Measurements from ENCODE around the gene MYO3B.

MYO3B gene, protein sequence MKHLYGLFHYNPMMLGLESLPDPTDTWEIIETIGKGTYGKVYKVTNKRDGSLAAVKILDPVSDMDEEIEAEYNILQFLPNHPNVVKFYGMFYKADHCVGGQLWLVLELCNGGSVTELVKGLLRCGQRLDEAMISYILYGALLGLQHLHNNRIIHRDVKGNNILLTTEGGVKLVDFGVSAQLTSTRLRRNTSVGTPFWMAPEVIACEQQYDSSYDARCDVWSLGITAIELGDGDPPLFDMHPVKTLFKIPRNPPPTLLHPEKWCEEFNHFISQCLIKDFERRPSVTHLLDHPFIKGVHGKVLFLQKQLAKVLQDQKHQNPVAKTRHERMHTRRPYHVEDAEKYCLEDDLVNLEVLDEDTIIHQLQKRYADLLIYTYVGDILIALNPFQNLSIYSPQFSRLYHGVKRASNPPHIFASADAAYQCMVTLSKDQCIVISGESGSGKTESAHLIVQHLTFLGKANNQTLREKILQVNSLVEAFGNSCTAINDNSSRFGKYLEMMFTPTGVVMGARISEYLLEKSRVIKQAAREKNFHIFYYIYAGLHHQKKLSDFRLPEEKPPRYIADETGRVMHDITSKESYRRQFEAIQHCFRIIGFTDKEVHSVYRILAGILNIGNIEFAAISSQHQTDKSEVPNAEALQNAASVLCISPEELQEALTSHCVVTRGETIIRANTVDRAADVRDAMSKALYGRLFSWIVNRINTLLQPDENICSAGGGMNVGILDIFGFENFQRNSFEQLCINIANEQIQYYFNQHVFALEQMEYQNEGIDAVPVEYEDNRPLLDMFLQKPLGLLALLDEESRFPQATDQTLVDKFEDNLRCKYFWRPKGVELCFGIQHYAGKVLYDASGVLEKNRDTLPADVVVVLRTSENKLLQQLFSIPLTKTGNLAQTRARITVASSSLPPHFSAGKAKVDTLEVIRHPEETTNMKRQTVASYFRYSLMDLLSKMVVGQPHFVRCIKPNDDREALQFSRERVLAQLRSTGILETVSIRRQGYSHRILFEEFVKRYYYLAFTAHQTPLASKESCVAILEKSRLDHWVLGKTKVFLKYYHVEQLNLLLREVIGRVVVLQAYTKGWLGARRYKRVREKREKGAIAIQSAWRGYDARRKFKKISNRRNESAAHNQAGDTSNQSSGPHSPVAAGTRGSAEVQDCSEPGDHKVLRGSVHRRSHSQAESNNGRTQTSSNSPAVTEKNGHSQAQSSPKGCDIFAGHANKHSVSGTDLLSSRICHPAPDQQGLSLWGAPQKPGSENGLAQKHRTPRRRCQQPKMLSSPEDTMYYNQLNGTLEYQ (N-terminal part only)

DNA sequence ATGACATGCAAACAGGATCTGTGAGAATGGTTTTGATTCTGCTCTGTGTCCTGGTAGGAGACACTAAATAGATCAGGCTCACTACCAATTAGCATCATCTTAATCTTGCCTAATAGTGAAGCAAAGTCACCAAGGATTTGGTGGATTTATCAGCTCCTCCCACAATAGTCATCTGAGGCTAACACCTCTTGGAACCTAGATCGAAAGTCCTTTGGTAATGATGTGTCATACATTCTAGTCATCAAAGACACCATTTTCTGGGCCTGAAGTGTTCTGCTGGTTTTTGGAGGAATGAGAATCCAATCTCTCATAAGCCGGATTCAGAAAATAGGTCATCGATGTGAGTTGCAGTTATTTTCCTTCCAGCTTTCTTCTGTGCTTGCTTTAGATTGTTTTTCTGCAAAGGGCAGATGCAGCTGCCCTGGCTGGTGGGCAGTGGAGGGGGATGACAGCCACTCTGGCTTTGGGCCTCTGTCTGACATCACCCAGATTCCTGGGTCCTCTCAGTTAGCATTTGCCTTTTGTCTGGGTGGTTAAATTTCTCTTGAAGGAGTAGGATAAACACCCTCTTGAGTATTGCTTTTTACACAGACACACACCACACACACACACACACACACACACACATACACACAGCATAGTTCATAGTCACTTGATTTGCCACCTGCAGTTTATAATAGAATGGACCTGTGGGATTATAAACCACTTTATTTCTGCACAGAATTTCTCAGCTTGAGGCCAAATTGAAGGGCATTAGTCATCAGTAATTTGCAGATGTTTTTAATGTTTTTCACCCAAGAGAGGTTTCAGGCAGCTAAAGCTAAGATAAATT lies at the start of gene MYO3B:
Gene MYO3B (plus strand): TSS at position 198 of the 832 bp plus-strand sequence. CDS start 141 bp downstream, at position 339.
- DNase-seq, result no peak

DNA sequence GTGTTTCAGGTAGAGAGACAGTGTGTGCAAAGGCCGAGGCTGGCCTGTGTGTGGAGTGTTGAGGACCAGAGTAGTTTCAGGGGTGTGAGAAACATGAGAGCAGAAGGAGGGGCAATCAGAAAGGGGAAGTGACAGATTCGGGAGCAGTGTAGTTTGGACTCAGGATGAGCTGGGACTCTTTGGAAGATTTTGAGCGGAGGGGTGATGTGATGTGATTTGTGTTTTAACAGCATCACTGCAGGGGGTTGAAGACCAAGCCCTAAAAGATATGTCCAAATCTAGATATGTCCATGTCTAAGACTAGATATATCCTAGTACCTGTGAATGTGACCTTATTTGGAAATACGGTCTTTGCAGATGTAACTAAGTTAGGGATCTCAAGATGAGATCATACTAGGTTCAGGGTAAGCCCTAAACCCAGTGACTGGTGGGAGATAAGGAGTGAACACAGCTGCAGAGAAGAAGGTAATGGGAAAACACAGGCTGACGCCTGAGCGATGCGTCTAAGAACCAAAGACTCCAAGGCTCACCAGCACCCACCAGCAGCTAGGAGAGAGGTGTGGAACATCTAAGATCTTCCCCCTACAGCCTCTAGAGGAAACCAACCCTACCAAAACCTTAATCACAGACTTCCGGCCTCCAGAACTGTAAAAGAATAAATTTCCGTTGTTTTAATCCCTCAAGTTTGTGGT lies 38.5 kb upstream of the MYO3B start:
- no peak for DNase-seq

DNA sequence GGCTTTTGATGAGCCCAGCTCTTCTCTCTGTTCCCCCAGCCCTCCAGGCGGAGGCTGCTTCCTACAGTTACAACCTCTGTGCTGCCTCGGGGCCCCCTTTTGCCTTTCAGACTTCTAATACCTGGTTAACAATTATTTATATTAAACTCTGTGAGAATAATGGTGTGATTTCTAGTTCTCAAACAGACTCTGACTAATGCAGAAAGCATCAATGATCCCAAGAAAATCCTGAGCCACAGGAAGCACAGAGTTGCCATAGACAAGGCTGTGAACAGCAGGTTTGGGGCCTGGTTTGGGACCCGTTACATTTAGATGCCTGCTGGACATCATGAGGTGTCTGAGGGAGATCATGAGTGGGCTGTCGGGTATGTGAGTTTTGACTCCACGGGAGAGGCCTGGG lies 37.4 kb upstream of the MYO3B start:
- DNase-seq, result no peak

DNA sequence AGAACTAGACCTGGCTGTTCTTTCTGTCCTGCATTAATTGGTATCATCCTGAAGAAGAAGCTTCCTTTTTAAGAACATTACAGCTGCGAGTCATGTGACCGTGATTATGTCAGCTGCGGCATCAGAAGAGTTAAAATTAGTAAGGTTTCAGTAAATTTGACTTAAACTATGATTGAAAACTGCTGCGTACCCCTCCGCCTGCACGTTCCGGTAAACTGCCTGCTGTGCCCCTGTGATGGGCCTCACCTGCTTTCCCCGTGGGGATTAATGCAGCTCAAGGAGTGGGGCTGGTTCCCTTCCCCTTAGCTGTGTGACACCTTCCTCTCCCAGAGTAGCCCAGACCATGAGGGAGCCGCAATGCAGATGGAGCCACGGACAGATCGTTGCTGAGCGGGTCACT lies 36.1 kb upstream of the MYO3B start:
- DNase-seq, result no peak

DNA sequence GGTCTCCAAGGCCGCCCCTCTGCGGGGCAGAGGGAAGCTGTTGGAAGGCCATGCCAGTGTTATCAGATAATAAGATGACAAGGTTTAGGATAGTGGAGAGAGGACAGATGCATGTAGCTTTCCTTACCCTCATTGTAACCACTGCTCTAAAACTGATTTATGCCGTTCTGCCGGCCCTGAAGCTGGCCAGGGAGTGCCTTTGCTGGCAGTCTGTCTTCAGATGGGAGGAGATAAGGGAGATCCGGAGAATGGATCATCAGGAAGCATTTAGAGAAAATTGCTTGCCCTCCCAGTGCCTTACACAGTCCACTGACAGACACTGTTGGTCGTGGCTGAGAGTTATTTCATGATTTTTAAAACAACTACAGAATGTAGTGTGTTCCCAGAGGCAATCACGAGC lies 35.4 kb upstream of the MYO3B start:
- no peak for DNase-seq

DNA sequence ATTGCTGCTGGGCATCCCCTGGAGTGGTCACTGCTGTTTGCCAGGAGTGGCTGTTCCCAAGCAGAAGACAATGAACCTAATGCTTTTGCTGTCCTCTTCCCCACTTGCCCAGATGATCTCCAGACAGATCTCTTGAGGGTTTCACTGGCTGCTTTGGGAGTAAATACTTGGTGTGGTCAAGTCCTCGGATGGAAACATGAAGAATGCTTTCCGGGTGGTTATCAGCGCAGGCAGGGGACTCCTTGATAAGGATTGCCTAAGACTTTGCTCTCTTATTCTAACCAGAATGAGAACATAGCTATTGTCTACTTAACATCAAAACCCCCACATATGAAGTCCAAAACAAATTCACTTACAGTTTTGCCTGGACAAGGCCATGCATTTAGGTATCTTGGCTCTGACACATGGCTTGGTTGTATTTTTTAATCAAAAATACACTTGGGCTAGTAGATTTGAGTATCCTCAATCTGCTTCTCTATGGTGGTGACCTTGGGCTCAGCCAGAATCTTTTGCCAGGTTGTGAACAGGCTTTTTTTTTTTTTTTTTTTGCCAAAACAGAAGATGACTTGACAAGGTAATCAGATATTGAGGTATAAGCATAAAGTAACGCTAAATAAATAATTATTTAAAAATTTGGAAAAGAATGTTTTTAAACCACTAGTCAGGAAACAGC lies 34.8 kb upstream of the MYO3B start:
- no peak for DNase-seq

DNA sequence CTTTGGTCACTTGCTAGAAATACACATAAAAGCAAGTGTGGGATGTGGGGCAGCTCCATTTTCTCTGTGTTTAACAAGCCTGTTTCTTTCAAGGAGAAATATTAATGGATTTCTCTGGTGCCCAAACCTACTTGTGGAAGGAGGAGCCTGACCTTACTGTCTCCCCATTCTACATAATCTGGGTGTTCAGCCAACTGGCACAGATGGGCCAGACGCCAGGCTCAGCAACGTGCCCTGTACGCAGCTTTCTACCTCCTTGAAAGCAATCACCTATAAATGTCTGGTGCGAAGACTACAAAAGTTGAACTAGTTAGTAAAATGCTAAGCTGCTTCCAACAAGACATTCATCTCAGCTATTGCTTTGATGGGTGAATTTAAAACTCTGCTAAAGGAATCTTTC lies 33.2 kb upstream of the MYO3B start:
- no peak for DNase-seq

DNA sequence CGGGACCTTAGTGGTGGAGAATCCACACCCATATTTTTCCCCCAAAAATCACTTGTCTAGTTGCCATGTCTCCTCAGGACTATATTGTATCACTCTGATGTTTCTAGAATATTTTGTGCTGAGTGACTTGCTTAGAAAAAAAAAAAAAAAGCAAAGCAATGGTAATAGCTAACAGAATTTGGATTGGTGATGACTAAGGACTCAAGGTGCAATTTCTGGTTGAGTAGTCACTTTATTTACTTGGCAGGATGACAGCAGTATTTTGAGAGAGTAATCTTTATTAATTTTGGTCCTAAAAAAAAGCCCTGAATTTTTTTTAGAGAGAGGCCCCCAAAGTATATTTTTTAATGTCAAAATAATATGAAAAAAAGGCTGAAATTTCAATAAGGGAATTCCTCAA lies 32.8 kb upstream of the MYO3B start:
- no peak for DNase-seq

DNA sequence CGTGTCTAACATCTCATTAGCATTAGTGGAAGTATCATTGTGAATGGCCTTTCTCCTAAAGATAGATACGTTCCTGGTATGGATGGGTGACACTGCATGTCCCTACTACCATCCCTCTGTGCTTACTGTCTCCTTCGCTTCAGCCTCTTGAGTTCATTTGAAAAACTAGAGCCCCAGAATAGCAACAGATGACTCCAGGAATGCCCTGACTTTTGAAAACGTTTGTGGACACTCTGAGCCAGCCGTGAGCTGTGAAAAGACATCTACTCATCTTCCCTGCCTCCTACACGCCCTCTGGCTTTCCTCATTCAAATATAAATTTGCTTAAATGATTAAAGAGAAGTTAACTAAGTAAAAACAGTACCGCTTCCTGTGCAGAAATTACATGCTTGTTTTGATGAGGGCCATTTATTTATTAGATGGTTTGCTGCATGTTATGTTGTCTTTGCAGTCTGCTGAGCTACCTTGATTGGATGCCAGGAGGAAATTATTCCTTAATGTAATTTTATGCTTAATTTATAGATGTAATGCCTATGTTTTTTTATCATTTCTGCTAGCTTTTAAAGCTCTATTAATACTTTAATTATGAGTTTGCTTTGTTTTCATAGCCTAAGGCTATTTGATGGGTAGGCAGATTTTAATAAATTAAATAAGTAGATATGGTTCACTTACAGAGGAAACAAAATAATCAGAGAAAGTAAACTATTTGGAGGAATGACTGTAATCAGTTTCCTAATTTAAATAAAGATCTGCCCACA lies 32.1 kb upstream of the MYO3B start:
- no peak for DNase-seq

DNA sequence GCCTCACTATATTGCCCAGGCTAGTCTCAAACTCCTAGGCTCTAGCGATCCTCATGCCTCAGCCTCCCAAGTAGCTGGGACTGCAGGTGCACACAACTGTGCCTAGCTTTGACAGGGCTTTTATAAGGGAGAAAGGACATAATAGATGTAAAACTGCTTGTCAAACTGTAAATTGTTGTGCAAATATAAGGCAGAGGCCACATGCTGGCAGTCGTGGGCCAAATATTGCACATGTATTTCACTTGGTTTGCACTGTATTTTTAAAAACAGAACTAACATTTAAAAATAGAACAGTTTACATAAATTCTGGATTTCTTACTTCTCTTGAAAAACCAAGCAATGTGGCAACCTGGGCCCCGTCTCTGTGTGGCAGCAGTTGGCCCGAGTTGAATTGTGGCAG lies 31.2 kb upstream of the MYO3B start:
- DNase-seq, result no peak

DNA sequence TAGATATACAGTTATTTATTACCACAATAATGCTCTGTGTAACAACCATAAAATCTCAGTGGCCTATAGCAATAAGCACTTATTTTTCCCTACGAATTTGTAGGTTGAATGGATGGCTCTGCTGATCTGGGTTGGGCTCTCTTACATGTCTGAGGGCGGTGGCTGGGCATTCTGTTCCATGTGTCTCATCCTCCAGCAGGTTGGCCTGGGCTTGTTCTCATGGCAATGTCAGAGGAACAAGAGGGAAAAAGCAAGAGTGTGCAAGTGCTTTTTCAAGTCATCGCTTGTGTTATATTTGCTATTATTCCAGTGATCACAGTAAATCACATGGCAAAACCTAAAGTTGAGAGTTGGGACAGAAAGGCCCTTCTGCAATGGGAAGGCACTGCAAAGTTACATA lies 30.4 kb upstream of the MYO3B start:
- DNase-seq, result no peak

DNA sequence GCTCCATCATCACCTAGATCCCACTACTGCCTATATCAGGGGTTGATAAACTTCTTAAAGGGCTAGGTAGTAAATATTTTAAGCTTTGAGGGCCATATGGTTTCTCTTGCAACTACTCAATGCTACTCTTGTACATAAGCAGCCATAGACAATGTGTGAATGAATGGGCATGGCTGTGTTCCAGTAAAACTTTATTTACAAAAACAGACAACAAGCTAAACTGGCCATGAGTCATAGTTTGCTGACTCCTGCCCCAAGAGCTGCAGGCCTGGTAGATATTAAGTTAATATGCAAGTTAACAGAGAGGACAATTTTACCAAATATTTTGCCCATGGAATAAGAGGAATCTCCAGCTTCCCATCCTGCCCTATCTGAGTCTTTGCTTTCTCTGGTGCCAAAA lies 29.8 kb upstream of the MYO3B start:
- DNase-seq, result no peak

DNA sequence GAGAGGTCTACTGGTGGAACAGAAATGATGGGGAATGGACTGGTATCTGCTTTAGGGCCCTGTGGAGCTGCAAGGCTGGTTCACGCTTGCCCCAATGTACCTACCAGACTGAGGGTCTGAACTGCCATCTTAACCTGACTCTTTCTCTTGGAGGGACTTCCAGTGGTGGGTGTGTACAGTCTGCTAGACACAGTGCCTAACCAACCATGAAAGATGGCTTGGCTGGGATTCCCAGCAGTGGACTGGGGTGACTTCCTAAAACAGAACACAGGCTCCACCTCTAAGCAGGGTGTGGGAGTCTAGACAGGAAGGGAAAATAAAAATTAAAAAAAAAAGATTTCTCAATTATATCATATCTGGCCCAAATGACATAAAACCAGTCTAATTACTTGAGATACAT lies 25.5 kb upstream of the MYO3B start:
- no peak for DNase-seq

DNA sequence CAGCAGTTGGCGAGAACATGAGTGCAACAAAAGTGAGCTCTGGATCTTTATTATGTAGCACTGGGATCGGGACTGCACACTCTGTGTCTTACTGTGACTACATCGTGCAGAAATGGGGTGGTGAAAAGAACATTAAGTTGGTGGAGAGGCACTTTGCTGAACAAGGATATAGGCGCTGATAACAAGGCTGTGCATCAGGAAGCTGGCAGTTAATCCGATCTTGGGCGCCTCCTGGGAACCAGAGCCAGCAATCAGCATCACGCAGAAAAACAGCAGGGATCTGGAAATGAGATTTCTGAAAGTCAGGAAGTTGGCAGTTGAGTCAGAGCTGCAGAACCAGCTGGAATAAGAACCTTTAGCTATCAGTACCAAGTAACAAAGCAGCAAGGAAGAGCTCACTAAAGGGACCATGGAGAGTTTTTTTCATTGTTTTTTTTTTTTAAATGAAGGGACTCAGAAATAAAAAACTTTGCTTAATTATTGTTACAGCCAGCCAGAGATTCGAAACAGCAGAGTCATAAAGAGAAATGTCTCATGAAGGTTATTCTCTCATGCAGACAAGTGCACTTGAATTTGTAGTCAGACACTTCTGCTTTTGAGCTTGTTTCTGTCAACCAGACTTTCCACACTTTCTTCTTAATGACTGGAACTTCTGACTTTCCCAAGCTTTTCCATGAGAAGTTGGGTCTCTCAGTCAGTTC lies 22.8 kb upstream of the MYO3B start:
- no peak for DNase-seq

DNA sequence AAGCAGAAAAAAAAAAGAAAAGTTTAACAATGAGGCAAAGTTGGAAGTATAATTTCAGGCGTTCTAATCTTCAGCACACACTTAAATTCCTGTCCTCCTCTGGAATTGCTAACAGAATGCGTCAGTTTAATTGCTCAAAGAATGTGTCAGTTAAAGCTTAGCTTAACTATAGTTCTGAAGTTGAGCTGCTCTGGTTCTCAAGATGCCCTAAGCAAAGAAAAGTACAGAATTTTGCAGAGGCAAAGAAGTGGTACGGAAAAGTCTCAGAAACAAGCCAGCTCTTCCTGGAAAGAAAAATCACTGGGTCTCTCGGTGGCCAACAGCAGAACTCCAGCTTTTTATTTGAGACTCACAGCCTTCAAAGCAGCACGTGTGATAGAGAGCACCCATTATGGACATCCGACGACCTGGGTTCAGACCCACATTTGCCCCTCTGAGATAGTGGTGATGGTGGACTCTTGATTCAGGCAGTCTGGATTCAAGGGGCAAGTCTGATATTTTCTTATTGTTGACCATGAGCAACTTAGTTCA lies 22.2 kb upstream of the MYO3B start:
- DNase-seq, result no peak

DNA sequence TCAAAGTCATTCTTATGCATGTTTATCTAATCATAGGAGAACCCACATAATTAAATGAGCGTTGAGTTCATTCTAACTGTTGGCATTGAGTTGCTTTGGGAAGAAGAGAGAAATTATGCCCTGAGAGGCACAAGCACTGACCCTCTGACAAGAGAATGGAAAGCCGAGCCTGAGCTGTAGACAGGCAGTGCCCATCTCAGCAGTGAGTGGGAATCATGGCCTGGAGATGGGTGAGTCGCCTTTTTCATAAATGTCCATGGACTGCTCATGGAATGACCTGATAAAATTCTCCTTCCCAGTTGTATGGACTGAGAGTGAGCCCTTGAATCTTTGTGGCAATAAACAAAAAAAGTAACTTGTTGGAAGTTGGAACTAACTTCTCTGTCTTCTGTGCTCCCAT lies 21.4 kb upstream of the MYO3B start:
- no peak for DNase-seq

DNA sequence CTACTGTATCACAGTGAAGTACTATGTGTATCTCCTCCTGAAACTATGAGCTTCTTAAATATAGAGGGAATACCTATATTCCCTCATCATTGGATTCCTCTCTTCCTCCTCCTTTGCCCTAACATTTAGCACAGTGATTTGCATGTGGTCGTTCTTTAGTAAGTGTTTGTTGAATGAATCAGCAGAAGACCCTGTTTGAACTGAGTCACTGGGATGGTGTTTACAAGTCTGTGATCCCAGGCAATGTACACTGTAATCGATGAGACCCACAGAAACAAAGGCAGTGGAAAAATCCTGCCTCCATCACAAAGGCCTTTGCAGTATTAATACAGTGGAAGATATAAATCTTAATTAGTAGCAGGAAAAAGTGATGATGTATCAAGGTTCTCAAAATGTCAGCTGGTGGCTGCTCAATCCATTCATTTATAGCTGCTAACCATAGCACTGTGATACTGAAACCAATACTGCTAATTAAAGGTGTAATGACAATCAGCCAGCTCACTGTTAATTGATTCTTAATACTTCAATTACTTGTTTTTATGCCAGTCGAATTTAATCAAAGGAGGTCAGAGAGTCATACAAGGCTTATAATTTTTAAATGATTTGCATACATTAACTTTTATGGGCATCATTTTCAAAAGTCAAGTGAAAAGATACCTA lies 20.8 kb upstream of the MYO3B start:
- no peak for DNase-seq

DNA sequence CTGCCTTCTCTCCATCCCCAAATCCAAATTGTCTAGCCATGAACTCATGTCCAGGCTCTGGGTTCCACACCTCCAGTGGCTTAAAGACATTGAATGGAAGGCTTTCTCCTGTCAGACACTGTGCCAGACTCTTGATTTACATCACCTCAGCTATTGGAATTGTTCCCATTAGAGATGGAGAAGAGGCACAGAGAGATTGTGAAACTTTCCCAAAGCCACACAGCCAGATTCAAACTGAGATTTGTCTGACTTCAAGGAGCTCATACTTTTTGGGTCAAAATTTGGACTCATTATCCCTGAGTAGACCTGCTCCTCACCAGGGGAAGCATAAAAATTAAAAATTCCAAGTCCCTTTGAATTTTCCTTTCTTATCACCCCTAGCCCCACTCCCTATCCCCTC lies 18.9 kb upstream of the MYO3B start:
- DNase-seq, result no peak
